HEK293T (cell line): ENCODE measurements around the gene RYR1.

Experiments used
- ARNT ChIP-seq: fragments of 450-650 bp; IDR thresholded peaks from 2 replicates; pipeline ENCODE4 v1.6.1; 2017; ENCODE audit warnings: mild to moderate bottlenecking
- BHLHE40 ChIP-seq: fragments of 450-650 bp; IDR thresholded peaks from 2 replicates; pipeline ENCODE4 v1.6.1; 2016; ENCODE audit warnings: mild to moderate bottlenecking, moderate library complexity, borderline replicate concordance
- CTBP1 ChIP-seq: fragments of 450-650 bp; IDR thresholded peaks from 2 replicates; pipeline ENCODE4 v1.6.1; 2016; ENCODE audit warnings: borderline replicate concordance
- FOXA1 ChIP-seq: fragments of 450-650 bp; IDR thresholded peaks from 2 replicates; pipeline ENCODE4 v1.6.1; 2016; ENCODE audit warnings: mild to moderate bottlenecking
- FOXK2 ChIP-seq: fragments of 450-650 bp; IDR thresholded peaks from 2 replicates; pipeline ENCODE4 v1.6.1; 2016; ENCODE audit warnings: mild to moderate bottlenecking
- FOXM1 ChIP-seq: fragments of 450-650 bp; IDR thresholded peaks from 2 replicates; pipeline ENCODE4 v1.6.1; 2017; ENCODE audit warnings: mild to moderate bottlenecking, borderline replicate concordance
- L3MBTL2 ChIP-seq: fragments of 450-650 bp; conservative IDR thresholded peaks from 2 replicates; pipeline ENCODE4 v1.6.1; 2016; ENCODE audit warnings: mild to moderate bottlenecking
- NFRKB ChIP-seq: fragments of 450-650 bp; IDR thresholded peaks from 2 replicates; pipeline ENCODE4 v1.6.1; 2016; ENCODE audit warnings: mild to moderate bottlenecking, moderate library complexity
- SP1 ChIP-seq: fragments of 450-650 bp; IDR thresholded peaks from 2 replicates; pipeline ENCODE4 v1.6.1; 2017
- SUZ12 ChIP-seq: fragments of 450-650 bp; IDR thresholded peaks from 2 replicates; pipeline ENCODE4 v1.6.1; 2016; ENCODE audit warnings: mild to moderate bottlenecking
- TARDBP ChIP-seq: fragments of 450-650 bp; IDR thresholded peaks from 2 replicates; pipeline ENCODE4 v1.6.1; 2016
- ZNF384 ChIP-seq: fragments of 450-650 bp; IDR thresholded peaks from 2 replicates; pipeline ENCODE4 v1.6.1; 2016
- TF ChIP-seq, protein P1 (sequence below): fragments of 450-650 bp; IDR thresholded peaks from 2 replicates; pipeline ENCODE4 v1.6.1; 2016

DNA sequence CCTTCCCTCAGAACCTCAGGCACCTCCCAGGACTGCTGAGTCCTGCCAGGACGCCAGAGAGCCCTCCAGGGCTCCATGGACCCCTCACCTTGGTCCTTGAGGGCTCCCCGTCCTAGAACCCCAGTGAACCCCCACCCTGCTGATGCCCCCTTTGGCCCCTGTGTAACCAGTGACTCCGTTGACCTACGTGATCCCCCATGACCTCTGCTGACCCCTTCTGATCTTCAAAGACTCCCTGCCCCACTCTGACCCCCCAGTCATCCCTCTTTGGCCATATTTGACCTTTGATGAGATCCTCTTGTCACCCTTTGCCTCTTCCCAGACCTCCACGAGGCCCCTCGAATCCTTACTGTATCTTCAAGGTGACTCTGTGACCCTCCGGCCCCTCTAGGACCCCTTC, 92.9 kb downstream of the RYR1 start:
- TF ChIP-seq NFRKB: no peak
- TF ChIP-seq FOXA1: no peak
- no peak for TF ChIP-seq SP1
- TF ChIP-seq FOXM1: no peak
- no peak for TF ChIP-seq SUZ12
- TF ChIP-seq, protein P1, sequence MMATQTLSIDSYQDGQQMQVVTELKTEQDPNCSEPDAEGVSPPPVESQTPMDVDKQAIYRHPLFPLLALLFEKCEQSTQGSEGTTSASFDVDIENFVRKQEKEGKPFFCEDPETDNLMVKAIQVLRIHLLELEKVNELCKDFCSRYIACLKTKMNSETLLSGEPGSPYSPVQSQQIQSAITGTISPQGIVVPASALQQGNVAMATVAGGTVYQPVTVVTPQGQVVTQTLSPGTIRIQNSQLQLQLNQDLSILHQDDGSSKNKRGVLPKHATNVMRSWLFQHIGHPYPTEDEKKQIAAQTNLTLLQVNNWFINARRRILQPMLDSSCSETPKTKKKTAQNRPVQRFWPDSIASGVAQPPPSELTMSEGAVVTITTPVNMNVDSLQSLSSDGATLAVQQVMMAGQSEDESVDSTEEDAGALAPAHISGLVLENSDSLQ: no peak
- TF ChIP-seq L3MBTL2: no peak
- TF ChIP-seq ZNF384: no peak
- no peak for TF ChIP-seq CTBP1
- TF ChIP-seq TARDBP: no peak
- TF ChIP-seq FOXK2: no peak
- TF ChIP-seq BHLHE40: no peak
- no peak for TF ChIP-seq ARNT
